Peyer's patch (tissue), 4 donors: ENCODE measurements around the gene ACTBL2.

Experiments
- CTCF ChIP-seq, 6 experiments: fragments of 450-650 bp in 4 of 6; fragments of 200-600 bp in 2 of 6; sonication (generic) in 1 of 6; IDR thresholded peaks; one replicate each; pipeline ENCODE4 v1.5.1; 2017 to 2019; ENCODE audit warnings: antibody characterized with exemption in 6 of 6, mild to moderate bottlenecking in 3 of 6, moderate library complexity in 1 of 6
- POLR2A ChIP-seq, 2 donors: fragments of 450-650 bp; IDR thresholded peaks; one replicate each; pipeline ENCODE4 v1.5.1; 2017; ENCODE audit warnings: antibody characterized with exemption in 2 of 2, mild to moderate bottlenecking in 2 of 2, moderate library complexity in 2 of 2

GRCh38 chr5:57441557-57441956 is 41.1 kb downstream of the ACTBL2 start:
- TF ChIP-seq CTCF (IDR thresholded peaks at IDR 0.05) (no peak), POLR2A (IDR thresholded peaks at IDR 0.05) (no peak)
